ENCODE measurements around the gene MCAM.

The MCAM gene

GRCh38 chr11:119352857-119353260 is 35.9 kb upstream of the MCAM start:
- Mint-ChIP-seq H3K4me3 (no peak overlapping the region), H3K27ac (no peak overlapping the region), H3K4me1 (peaks cover 4% of the 10 kb centered on the region), H3K36me3 (ENCODE audit: low read depth) (no peaks in the 10 kb centered on the region), H3K9me3 (no peaks in the 10 kb centered on the region), H3K27me3 (peaks cover 43% of the 10 kb centered on the region)
- DNase-seq (no peak), ATAC-seq (no peak)

GRCh38 chr11:119351232-119351631 is 34.3 kb upstream of the MCAM start:
- H3K36me3 Mint-ChIP-seq (ENCODE audit: low read depth), result no peaks in the 10 kb centered on the region
- no peaks in the 10 kb centered on the region for H3K9me3 Mint-ChIP-seq
- H3K27me3 Mint-ChIP-seq, result peaks cover 34% of the 10 kb centered on the region
- no peak for DNase-seq
- no peak for ATAC-seq
- no peak overlapping the region for H3K27ac Mint-ChIP-seq
- no peaks in the 10 kb centered on the region for H3K4me1 Mint-ChIP-seq
- no peak overlapping the region for H3K4me3 Mint-ChIP-seq

- H3K9me3 Mint-ChIP-seq, result no peaks in the 10 kb centered on the region
- no peak overlapping the region for H3K27ac Mint-ChIP-seq
- H3K4me3 Mint-ChIP-seq, result no peak overlapping the region
- ATAC-seq (no peak), DNase-seq (no peak)
- no peaks in the 10 kb centered on the region for H3K36me3 Mint-ChIP-seq (ENCODE audit: low read depth)
- peaks cover 25% of the 10 kb centered on the region for H3K27me3 Mint-ChIP-seq
- no peaks in the 10 kb centered on the region for H3K4me1 Mint-ChIP-seq
Measured at GRCh38 chr11:119350302-119350701, 33.4 kb upstream of the MCAM start.

- H3K27me3 Mint-ChIP-seq, result peaks cover 19% of the 10 kb centered on the region
- DNase-seq, result no peak
Measured at GRCh38 chr11:119347940-119348605, 31.1 kb upstream of the MCAM start.

GRCh38 chr11:119347242-119347641 is 30.3 kb upstream of the MCAM start:
- H3K4me3 Mint-ChIP-seq, result no peak overlapping the region

More at GRCh38 chr11:119347940-119348605, 31.1 kb upstream of the MCAM start:
- Mint-ChIP-seq H3K4me3 (no peak overlapping the region), H3K27ac (no peak overlapping the region), H3K9me3 (no peaks in the 10 kb centered on the region), H3K4me1 (no peaks in the 10 kb centered on the region), H3K36me3 (ENCODE audit: low read depth) (no peaks in the 10 kb centered on the region)
- no peak for ATAC-seq

GRCh38 chr11:119346605-119347004 is 29.7 kb upstream of the MCAM start, which contains the start of gene MFRP:
Gene MFRP (minus strand): TSS chr11:119346705. CDS start chr11:119346513, 192 bp downstream.
- H3K27me3 Mint-ChIP-seq, result peaks cover 17% of the 10 kb centered on the region
- H3K4me1 Mint-ChIP-seq, result no peaks in the 10 kb centered on the region
- H3K36me3 Mint-ChIP-seq (ENCODE audit: low read depth), result no peaks in the 10 kb centered on the region
- H3K9me3 Mint-ChIP-seq, result no peaks in the 10 kb centered on the region
- no peak for DNase-seq
- H3K27ac Mint-ChIP-seq, result no peak within 1 kb of the TSS
- H3K4me3 Mint-ChIP-seq, result no peak within 1 kb of the TSS
- no peak for ATAC-seq

More at GRCh38 chr11:119347242-119347641, 30.3 kb upstream of the MCAM start:
- Mint-ChIP-seq H3K9me3 (no peaks in the 10 kb centered on the region), H3K27me3 (peaks cover 16% of the 10 kb centered on the region), H3K36me3 (ENCODE audit: low read depth) (no peaks in the 10 kb centered on the region), H3K4me1 (no peaks in the 10 kb centered on the region), H3K27ac (no peak overlapping the region)
- no peak for DNase-seq
- no peak for ATAC-seq

- ATAC-seq (no peak), DNase-seq (no peak)
- Mint-ChIP-seq H3K4me3 (no peak overlapping the region), H3K27me3 (peaks cover 17% of the 10 kb centered on the region), H3K4me1 (peaks cover 4% of the 10 kb centered on the region), H3K9me3 (no peaks in the 10 kb centered on the region), H3K36me3 (ENCODE audit: low read depth) (no peaks in the 10 kb centered on the region), H3K27ac (no peak overlapping the region)
Measured at GRCh38 chr11:119345685-119346084, 28.8 kb upstream of the MCAM start.

GRCh38 chr11:119344291-119345010 is 27.5 kb upstream of the MCAM start:
- Mint-ChIP-seq H3K27ac (no peak overlapping the region), H3K36me3 (ENCODE audit: low read depth) (no peaks in the 10 kb centered on the region), H3K27me3 (peaks cover 18% of the 10 kb centered on the region), H3K4me1 (peaks cover 4% of the 10 kb centered on the region), H3K9me3 (no peaks in the 10 kb centered on the region), H3K4me3 (no peak overlapping the region)
- no peak for ATAC-seq
- no peak for DNase-seq

- DNase-seq (no peak), ATAC-seq (no peak)
- H3K4me1 Mint-ChIP-seq, result peaks cover 8% of the 10 kb centered on the region
- H3K27me3 Mint-ChIP-seq, result peaks cover 25% of the 10 kb centered on the region
- H3K27ac Mint-ChIP-seq, result no peak overlapping the region
- H3K4me3 Mint-ChIP-seq, result no peak overlapping the region
- no peaks in the 10 kb centered on the region for H3K36me3 Mint-ChIP-seq (ENCODE audit: low read depth)
- no peaks in the 10 kb centered on the region for H3K9me3 Mint-ChIP-seq
Measured at GRCh38 chr11:119343726-119344125, 26.8 kb upstream of the MCAM start.

GRCh38 chr11:119342362-119343130 is 25.6 kb upstream of the MCAM start:
- Mint-ChIP-seq H3K4me1 (peaks cover 15% of the 10 kb centered on the region), H3K9me3 (no peaks in the 10 kb centered on the region), H3K27ac (no peak overlapping the region), H3K4me3 (no peak overlapping the region), H3K36me3 (ENCODE audit: low read depth) (no peaks in the 10 kb centered on the region), H3K27me3 (peaks cover 31% of the 10 kb centered on the region)
- no peak for DNase-seq
- no peak for ATAC-seq

- ATAC-seq (no peak), DNase-seq (no peak)
- peaks cover 31% of the 10 kb centered on the region for H3K27me3 Mint-ChIP-seq
- no peaks in the 10 kb centered on the region for H3K9me3 Mint-ChIP-seq
- peaks cover 16% of the 10 kb centered on the region for H3K4me1 Mint-ChIP-seq
- no peak overlapping the region for H3K4me3 Mint-ChIP-seq
- H3K36me3 Mint-ChIP-seq (ENCODE audit: low read depth), result no peaks in the 10 kb centered on the region
- H3K27ac Mint-ChIP-seq, result no peak overlapping the region
Measured at GRCh38 chr11:119342023-119342300, 25.0 kb upstream of the MCAM start.

- Mint-ChIP-seq H3K27ac (no peak overlapping the region), H3K27me3 (peaks cover 31% of the 10 kb centered on the region), H3K36me3 (ENCODE audit: low read depth) (no peaks in the 10 kb centered on the region), H3K4me3 (no peak overlapping the region), H3K9me3 (no peaks in the 10 kb centered on the region), H3K4me1 (peaks cover 16% of the 10 kb centered on the region)
- ATAC-seq (no peak), DNase-seq (no peak)
Measured at GRCh38 chr11:119341222-119342022, 24.5 kb upstream of the MCAM start.

- peaks cover 20% of the 10 kb centered on the region for H3K4me1 Mint-ChIP-seq
- DNase-seq (no peak), ATAC-seq (no peak)
- H3K27me3 Mint-ChIP-seq, result peaks cover 31% of the 10 kb centered on the region
- H3K27ac Mint-ChIP-seq, result no peak within 1 kb of the TSS
- peaks cover 2% of the 10 kb centered on the region for H3K36me3 Mint-ChIP-seq (ENCODE audit: low read depth)
- H3K4me3 Mint-ChIP-seq, result no peak within 1 kb of the TSS
- H3K9me3 Mint-ChIP-seq, result no peaks in the 10 kb centered on the region
Measured at GRCh38 chr11:119340335-119341221, 23.6 kb upstream of the MCAM start, which contains the start of gene C1QTNF5. Gene C1QTNF5 (minus strand): TSS chr11:119340883. CDS start chr11:119340397, 486 bp downstream.
